ENCODE data around the gene SAMD4A. TPM values are rescaled to one million over a fixed set of nuclear protein-coding genes. Genes with fewer than 3 reads are reported as not detected.

SAMD4A gene
- total RNA-seq, 1 donor, result 61.3 TPM

- no peak for TF ChIP-seq CTCF (IDR thresholded peaks at IDR 0.05; ENCODE audit: insufficient read depth, low read depth, low read length)
- peak; percentile 7 for DNase-seq (ENCODE audit: low read depth)
- H3K4me3 ChIP-seq (ENCODE audit: low read depth, low read length), result no peak overlapping the region
Measured at GRCh38 chr14:54776361-54777001, 209.6 kb downstream of the SAMD4A start.

GRCh38 chr14:54777395-54777794, 210.5 kb downstream of the SAMD4A start:
- no peak for DNase-seq (ENCODE audit: low read depth)
- no peak for TF ChIP-seq CTCF (IDR thresholded peaks at IDR 0.05; ENCODE audit: insufficient read depth, low read depth, low read length)
- H3K4me3 ChIP-seq (ENCODE audit: low read depth, low read length), result no peak overlapping the region

- DNase-seq (ENCODE audit: low read depth), result no peak
- H3K4me3 ChIP-seq (ENCODE audit: low read depth, low read length), result no peak overlapping the region
- TF ChIP-seq CTCF (IDR thresholded peaks at IDR 0.05; ENCODE audit: insufficient read depth, low read depth, low read length), result no peak
Measured at GRCh38 chr14:54778618-54779345, 211.9 kb downstream of the SAMD4A start.

- DNase-seq (ENCODE audit: low read depth), result no peak
- no peak for TF ChIP-seq CTCF (IDR thresholded peaks at IDR 0.05; ENCODE audit: insufficient read depth, low read depth, low read length)
- H3K4me3 ChIP-seq (ENCODE audit: low read depth, low read length), result no peak overlapping the region
Measured at GRCh38 chr14:54781080-54781479, 214.2 kb downstream of the SAMD4A start.

- TF ChIP-seq CTCF (IDR thresholded peaks at IDR 0.05; ENCODE audit: insufficient read depth, low read depth, low read length), result no peak
- DNase-seq (ENCODE audit: low read depth), result no peak
- H3K4me3 ChIP-seq (ENCODE audit: low read depth, low read length), result no peak overlapping the region
Measured at GRCh38 chr14:54781961-54782750, 215.2 kb downstream of the SAMD4A start.

- peak; percentile 13 for TF ChIP-seq CTCF (IDR thresholded peaks at IDR 0.05; ENCODE audit: insufficient read depth, low read depth, low read length)
- H3K4me3 ChIP-seq (ENCODE audit: low read depth, low read length), result no peak overlapping the region
- peak; percentile 14 for DNase-seq (ENCODE audit: low read depth)
Measured at GRCh38 chr14:54782751-54783659, 216.1 kb downstream of the SAMD4A start.
